Mucosa of stomach (tissue), 1 donor: ENCODE data around the gene BMP7.

Experiments used
- H3K27me3 ChIP-seq: one replicate; pipeline ENCODE4 v1.7.0; 2013; ENCODE audit warnings: mild to moderate bottlenecking, low read length; ENCODE audit not compliant: control insufficient read depth, insufficient read depth
- H3K36me3 ChIP-seq: one replicate; pipeline ENCODE4 v1.7.0; 2013; ENCODE audit warnings: low read length; ENCODE audit not compliant: control insufficient read depth, insufficient read depth
- H3K4me1 ChIP-seq: one replicate; pipeline ENCODE4 v1.7.0; 2013; ENCODE audit warnings: mild to moderate bottlenecking, low read length; ENCODE audit not compliant: control insufficient read depth, insufficient read depth
- H3K4me3 ChIP-seq: one replicate; pipeline ENCODE4 v1.7.0; 2013; ENCODE audit warnings: low read length
- H3K9ac ChIP-seq: one replicate; pipeline ENCODE4 v1.7.0; 2013; ENCODE audit warnings: mild to moderate bottlenecking, low read length, moderate library complexity
- H3K9me3 ChIP-seq: one replicate; pipeline ENCODE4 v1.7.0; 2013; ENCODE audit warnings: mild to moderate bottlenecking, low read length, moderate library complexity; ENCODE audit not compliant: control insufficient read depth
- donor health status: Pancreatic carcinoma.

Gene BMP7

GRCh38 chr20:57266291-57267157 lies at the start of gene BMP7:
Gene BMP7 (minus strand): TSS chr20:57266641. CDS start chr20:57266122, 519 bp downstream.
- Histone ChIP-seq H3K4me3 (no peak within 1 kb of the TSS), H3K27me3 (peaks cover 39% of the 10 kb centered on the region), H3K9ac (no peak within 1 kb of the TSS), H3K36me3 (no peaks in the 10 kb centered on the region), H3K9me3 (no peaks in the 10 kb centered on the region), H3K4me1 (peaks cover 22% of the 10 kb centered on the region)

DNA sequence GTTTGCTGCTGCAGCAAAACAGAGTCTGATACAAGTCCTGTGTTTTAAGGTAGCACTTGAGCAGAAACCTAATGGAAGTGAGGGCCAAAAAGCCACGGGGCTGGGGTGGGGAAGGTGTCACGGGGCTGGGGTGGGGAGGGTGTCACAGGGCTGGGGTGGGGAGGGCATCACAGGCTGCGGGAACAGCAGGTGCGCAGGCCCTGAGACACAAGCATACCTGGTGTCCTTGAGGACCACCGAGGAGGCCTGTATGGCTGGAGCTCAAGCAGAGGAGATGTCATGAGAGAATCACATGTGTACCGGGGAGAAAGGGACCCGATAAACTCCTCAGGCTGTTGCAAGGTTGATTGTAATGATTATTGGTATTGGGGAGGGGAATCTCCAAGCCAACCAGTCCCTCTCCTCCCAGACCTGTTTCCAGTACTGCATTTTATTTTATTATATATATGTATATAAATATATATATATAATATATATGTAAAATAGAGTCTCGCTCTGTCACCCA lies 49.6 kb upstream of the BMP7 start:
- no peak overlapping the region for H3K4me3 ChIP-seq
- H3K36me3 ChIP-seq: no peaks in the 10 kb centered on the region
- no peaks in the 10 kb centered on the region for H3K27me3 ChIP-seq
- H3K9me3 ChIP-seq: no peaks in the 10 kb centered on the region
- H3K4me1 ChIP-seq: no peaks in the 10 kb centered on the region
- H3K9ac ChIP-seq: no peak overlapping the region

- H3K4me3 ChIP-seq: no peak overlapping the region
- no peaks in the 10 kb centered on the region for H3K9me3 ChIP-seq
- H3K4me1 ChIP-seq: no peaks in the 10 kb centered on the region
- H3K27me3 ChIP-seq: no peaks in the 10 kb centered on the region
- no peaks in the 10 kb centered on the region for H3K36me3 ChIP-seq
- no peak overlapping the region for H3K9ac ChIP-seq
Measured at GRCh38 chr20:57315083-57315975, 48.9 kb upstream of the BMP7 start.

GRCh38 chr20:57313951-57314350 lies 47.5 kb upstream of the BMP7 start:
- Histone ChIP-seq H3K9me3 (no peaks in the 10 kb centered on the region), H3K27me3 (peaks cover 5% of the 10 kb centered on the region), H3K4me3 (no peak overlapping the region), H3K9ac (no peak overlapping the region), H3K36me3 (no peaks in the 10 kb centered on the region), H3K4me1 (no peaks in the 10 kb centered on the region)

GRCh38 chr20:57313230-57313629 lies 46.8 kb upstream of the BMP7 start:
- peaks cover 5% of the 10 kb centered on the region for H3K27me3 ChIP-seq
- no peaks in the 10 kb centered on the region for H3K9me3 ChIP-seq
- no peak overlapping the region for H3K4me3 ChIP-seq
- H3K9ac ChIP-seq: no peak overlapping the region
- H3K4me1 ChIP-seq: no peaks in the 10 kb centered on the region
- no peaks in the 10 kb centered on the region for H3K36me3 ChIP-seq

DNA sequence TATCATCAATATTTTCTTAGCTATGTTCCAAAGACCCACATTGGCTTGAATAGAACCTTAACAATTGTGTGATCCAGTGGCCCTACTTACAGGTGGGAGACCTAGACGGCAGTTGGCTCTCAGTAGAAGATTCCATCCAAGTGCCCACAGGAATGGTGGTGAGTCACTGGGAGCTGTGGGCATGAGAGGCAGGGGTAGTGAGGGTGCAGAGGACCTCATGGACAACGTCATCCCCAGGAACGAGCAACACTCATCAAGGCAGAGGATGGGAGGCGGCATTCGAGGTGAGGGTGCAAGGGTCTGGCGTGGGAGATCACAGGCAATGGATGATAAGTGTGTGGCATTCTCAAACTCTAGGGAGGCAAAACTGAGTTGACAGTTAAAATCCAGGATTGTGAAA lies 45.7 kb upstream of the BMP7 start:
- Histone ChIP-seq H3K4me3 (no peak overlapping the region), H3K4me1 (no peaks in the 10 kb centered on the region), H3K9me3 (no peaks in the 10 kb centered on the region), H3K9ac (no peak overlapping the region), H3K36me3 (no peaks in the 10 kb centered on the region), H3K27me3 (peaks cover 8% of the 10 kb centered on the region)

GRCh38 chr20:57310821-57311514 lies 44.5 kb upstream of the BMP7 start:
- no peaks in the 10 kb centered on the region for H3K4me1 ChIP-seq
- no peaks in the 10 kb centered on the region for H3K36me3 ChIP-seq
- no peak overlapping the region for H3K9ac ChIP-seq
- H3K4me3 ChIP-seq: no peak overlapping the region
- peaks cover 8% of the 10 kb centered on the region for H3K27me3 ChIP-seq
- no peaks in the 10 kb centered on the region for H3K9me3 ChIP-seq

DNA sequence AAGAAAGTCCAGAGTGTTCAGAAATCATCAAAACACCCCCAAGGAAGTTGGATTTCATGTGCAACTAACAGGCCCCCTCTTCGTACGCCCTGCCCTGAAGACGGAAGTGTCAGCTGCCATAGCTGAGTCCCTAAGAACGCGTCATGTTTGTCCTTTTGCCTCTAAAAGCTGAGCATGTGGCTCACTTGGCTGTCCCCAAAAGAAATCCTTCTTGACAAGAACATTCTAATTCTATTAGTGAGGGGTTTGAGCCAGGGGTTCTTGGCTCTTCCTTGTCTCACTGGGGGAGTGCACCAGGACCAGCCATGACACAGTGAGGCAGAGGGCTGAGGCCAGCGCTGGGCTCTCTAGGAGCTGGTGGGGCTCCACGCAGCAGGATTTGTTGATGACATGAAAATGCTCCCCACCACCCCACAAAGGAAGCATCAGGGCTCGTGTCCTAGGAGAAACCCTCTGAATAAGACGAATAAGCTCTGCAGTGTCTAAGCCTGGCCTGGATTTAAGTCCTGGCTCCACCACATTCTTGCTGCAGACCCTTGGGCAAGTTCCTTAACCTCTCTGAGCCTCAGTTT lies 43.2 kb upstream of the BMP7 start:
- Histone ChIP-seq H3K36me3 (no peaks in the 10 kb centered on the region), H3K4me3 (no peak overlapping the region), H3K4me1 (no peaks in the 10 kb centered on the region), H3K9me3 (no peaks in the 10 kb centered on the region), H3K9ac (no peak overlapping the region), H3K27me3 (peaks cover 8% of the 10 kb centered on the region)

DNA sequence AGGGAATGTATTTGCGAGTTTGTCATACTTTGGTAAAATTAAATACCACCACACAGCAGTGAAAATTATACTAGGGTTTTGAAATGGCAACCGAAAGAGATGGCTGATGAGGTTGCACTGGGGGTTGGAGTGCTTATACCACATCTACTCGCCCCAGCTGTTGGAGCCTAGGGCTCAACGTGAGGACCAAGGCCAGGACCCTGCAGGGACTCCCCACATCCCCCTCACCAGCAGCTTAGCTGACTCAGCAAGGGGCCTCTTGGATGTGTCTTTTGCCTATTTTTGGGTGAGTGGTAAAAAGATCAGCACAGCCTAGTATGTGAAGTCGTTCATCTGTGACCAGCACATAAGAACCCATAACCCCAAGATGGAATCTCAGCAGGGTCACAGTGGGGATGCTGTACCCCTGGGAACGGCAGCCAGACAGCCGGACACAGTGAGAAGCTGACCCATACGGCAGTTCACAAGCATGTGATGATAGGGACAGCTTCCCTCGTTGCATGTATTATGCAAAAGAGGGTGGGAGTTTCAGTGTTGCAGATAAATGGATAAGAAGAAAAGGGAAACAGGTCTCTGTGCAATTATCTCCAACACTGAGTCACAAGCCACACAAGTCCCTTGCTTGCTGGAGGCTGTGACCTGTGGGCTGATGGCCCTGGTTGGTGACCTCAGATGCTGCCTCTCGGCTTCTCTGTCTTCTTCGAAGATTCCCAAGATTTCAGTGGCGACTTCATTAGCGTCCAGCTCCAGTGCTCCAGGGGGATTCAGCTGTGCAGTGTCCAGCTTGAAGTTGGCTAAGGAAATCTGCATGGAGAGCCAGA lies 42.2 kb upstream of the BMP7 start:
- H3K9me3 ChIP-seq: no peaks in the 10 kb centered on the region

DNA sequence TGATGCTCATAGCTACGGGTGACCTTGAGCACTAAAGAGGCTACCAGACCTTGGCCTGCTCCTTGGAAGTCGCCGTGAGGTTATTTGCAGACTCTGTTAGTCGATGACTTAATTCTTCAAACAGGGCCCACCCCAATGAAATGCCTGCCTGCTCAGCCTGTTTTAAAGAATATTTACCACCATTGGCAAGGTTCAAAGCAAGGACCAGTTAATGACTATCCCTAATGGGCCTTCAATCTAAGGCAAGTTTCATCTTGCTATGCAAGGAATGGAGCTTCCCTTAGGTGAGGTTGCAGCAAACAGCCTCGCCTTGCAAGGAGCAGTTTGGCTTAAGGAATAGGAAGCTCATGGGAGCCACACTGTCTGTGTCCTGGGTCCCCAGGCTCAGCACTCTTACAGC lies 40.3 kb upstream of the BMP7 start:
- Histone ChIP-seq H3K4me3 (no peak overlapping the region), H3K9me3 (no peaks in the 10 kb centered on the region), H3K9ac (no peak overlapping the region), H3K27me3 (peaks cover 10% of the 10 kb centered on the region), H3K4me1 (no peaks in the 10 kb centered on the region), H3K36me3 (no peaks in the 10 kb centered on the region)

More for the DNA sequence above, 42.2 kb upstream of the BMP7 start:
- no peak overlapping the region for H3K9ac ChIP-seq
- H3K4me1 ChIP-seq: no peaks in the 10 kb centered on the region
- no peak overlapping the region for H3K4me3 ChIP-seq
- no peaks in the 10 kb centered on the region for H3K36me3 ChIP-seq
- peaks cover 10% of the 10 kb centered on the region for H3K27me3 ChIP-seq

- Histone ChIP-seq H3K9ac (no peak overlapping the region), H3K4me3 (no peak overlapping the region), H3K27me3 (peaks cover 2% of the 10 kb centered on the region), H3K36me3 (no peaks in the 10 kb centered on the region), H3K9me3 (no peaks in the 10 kb centered on the region), H3K4me1 (no peaks in the 10 kb centered on the region)
Measured at GRCh38 chr20:57301026-57301425, 34.6 kb upstream of the BMP7 start.
